Measurements from ENCODE around the gene SARM1.
"Not testable (repeated sequence)": the region's sequence is repeated elsewhere in the genome, so short reads cannot be mapped to it uniquely, and the experiment has no call there.

SARM1 gene

GRCh38 chr17:28425206-28425605 lies 53.7 kb downstream of the SARM1 start:
- DNase-seq (ENCODE audit: low read depth): no peak

DNA sequence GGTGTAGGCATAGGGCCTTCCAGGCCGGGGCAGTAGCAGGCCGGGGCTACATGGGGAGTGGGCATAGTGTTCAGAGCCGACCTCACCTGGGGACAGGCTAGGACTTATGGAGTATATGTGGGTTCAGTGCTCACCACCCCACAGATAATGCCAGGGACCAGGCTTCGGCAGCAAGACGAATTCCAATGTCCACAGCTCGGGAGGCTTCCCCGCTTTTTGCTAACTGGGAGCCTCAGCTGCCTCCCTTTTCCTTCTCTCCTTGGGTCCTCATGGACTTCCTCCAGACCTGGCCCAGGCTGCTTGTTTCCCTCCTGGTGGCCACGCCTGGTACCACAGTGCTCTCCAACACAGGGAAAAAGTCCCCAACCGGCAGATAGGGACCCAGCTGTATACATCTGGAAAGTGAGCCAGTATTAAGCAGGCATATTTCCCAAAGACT lies 54.6 kb downstream of the SARM1 start:
- DNase-seq (ENCODE audit: low read depth): no peak

DNA sequence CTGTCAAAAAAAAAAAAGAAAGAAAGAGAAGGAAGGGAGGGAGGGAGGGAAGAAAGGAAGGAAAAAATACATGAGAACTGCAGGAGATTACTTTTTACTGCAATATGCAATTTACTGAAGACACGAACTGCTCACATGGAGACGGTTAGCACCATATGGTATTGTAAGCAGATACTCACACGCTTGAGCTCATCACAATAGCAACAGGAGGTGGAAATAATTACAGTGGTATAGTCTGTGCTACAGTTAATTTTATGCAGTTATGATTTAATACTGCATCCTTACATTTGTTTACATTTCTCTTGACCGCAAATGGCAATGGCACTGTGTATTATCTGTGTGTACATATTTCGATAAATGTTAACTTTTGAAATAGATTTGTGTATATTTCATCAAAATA lies 55.9 kb downstream of the SARM1 start:
- no peak for DNase-seq (ENCODE audit: low read depth)

GRCh38 chr17:28427982-28428381 lies 56.5 kb downstream of the SARM1 start:
- not testable (repeated sequence) for DNase-seq (ENCODE audit: low read depth)

GRCh38 chr17:28433721-28434120 lies 62.2 kb downstream of the SARM1 start:
- DNase-seq (ENCODE audit: low read depth): no peak

DNA sequence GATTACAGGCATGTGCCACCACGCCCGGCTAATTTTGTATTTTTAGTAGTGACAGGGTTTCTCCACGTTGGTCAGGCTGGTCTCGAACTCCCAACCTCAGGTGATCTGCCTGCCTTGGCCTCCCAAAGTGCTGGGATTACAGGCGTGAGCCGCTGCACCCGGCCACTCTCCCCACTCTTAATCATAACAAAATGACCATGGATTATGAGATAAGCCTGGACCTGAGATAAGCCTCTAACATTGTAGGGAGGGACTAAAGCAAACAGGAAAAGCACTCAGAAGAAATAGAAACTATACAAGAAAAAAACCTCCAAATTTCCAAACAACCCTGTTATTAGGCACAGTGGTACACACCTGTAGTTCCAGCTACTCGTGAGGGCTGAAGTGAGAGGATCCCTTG lies 62.8 kb downstream of the SARM1 start:
- not testable (repeated sequence) for DNase-seq (ENCODE audit: low read depth)

- DNase-seq (ENCODE audit: low read depth): no peak
Observed at GRCh38 chr17:28443901-28444638, 72.6 kb downstream of the SARM1 start.

- DNase-seq (ENCODE audit: low read depth): no peak
Observed at GRCh38 chr17:28446716-28447395, 75.4 kb downstream of the SARM1 start.

DNA sequence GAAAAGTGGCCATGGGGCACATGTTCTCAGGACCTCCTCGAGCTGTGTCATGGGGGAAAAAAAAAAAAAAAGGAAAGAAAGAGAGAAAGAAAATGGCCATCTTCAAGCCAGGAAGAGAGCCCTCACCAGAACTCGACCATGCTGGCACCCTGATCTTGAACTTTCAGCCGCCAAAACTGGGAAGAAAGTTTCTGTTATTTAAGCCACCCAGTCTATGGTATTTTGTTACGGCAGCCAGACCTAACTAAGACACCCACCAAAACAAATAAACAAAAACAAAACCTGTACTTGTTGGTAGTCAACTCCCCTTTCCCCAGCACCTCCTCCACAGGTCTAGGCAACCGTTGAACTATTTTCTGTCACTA lies 75.9 kb downstream of the SARM1 start:
- no peak for DNase-seq (ENCODE audit: low read depth)

- DNase-seq (ENCODE audit: low read depth): no peak
Observed at GRCh38 chr17:28449859-28450258, 78.4 kb downstream of the SARM1 start.

Data from activated T-cell treated with anti-CD3 and anti-CD28 coated beads for 24 hours (primary cell).